Effector memory CD4-positive, alpha-beta T cell (primary cell): ENCODE data around the gene ZBTB48.
"Not testable (repeated sequence)": the region's sequence is repeated elsewhere in the genome, so short reads cannot be mapped to it uniquely, and the experiment has no call there.

Experiments used
- DNase-seq, 3 donors: peaks; one replicate each; pipeline ENCODE4 v3.0.0-alpha.2; 2020
- H3K27ac ChIP-seq: 2 replicates; pipeline ENCODE4 v1.7.0; 2013; ENCODE audit warnings: mild to moderate bottlenecking, low read length, moderate library complexity; ENCODE audit not compliant: insufficient read depth, poor library complexity, severe bottlenecking
- H3K27me3 ChIP-seq: replicated peaks from 2 replicates; pipeline ENCODE4 v1.7.0; 2013; ENCODE audit warnings: mild to moderate bottlenecking, low read length; ENCODE audit not compliant: insufficient read depth, control insufficient read depth, poor library complexity, severe bottlenecking
- H3K36me3 ChIP-seq: 2 replicates; pipeline ENCODE4 v1.7.0; 2013; ENCODE audit warnings: mild to moderate bottlenecking, low read length, moderate library complexity; ENCODE audit not compliant: control insufficient read depth, insufficient read depth
- H3K4me1 ChIP-seq: 2 replicates; pipeline ENCODE4 v1.7.0; 2013; ENCODE audit warnings: low read length, mild to moderate bottlenecking; ENCODE audit not compliant: control insufficient read depth, insufficient read depth, poor library complexity, severe bottlenecking
- H3K4me3 ChIP-seq: 2 replicates; pipeline ENCODE4 v1.7.0; 2013; ENCODE audit warnings: low read length, low read depth, mild to moderate bottlenecking; ENCODE audit not compliant: insufficient read depth, poor library complexity, severe bottlenecking
- H3K9me3 ChIP-seq: 2 replicates; pipeline ENCODE4 v1.7.0; 2013; ENCODE audit warnings: mild to moderate bottlenecking, low read length, moderate library complexity; ENCODE audit not compliant: control insufficient read depth

Gene ZBTB48

DNA sequence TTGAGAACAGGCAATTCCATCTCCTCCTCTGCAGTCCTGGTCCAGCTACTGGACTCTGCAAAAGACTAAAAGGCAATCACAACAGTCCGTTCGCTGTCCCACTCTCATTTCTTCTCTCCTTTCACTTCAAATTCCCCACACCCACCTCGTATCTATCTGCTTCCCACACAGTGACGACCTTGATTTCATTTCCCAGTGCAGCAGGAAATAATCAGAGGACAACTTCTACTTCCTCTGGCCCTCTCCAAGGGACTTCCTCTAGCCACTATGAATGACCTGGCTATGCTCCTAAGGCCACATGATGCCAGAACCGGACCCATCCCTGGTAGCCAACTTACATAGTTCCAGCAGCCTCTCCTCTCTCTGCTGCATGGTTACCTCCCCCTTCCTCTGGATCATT, 33.5 kb upstream of the ZBTB48 start:
- peaks cover 35% of the 10 kb centered on the region for H3K36me3 ChIP-seq
- H3K9me3 ChIP-seq = no peaks in the 10 kb centered on the region
- peak overlapping the region; percentile 49 for H3K27ac ChIP-seq
- no peaks in the 10 kb centered on the region for H3K27me3 ChIP-seq
- H3K4me1 ChIP-seq = peaks cover 22% of the 10 kb centered on the region
- no peak for DNase-seq
- H3K4me3 ChIP-seq = no peak overlapping the region

DNA sequence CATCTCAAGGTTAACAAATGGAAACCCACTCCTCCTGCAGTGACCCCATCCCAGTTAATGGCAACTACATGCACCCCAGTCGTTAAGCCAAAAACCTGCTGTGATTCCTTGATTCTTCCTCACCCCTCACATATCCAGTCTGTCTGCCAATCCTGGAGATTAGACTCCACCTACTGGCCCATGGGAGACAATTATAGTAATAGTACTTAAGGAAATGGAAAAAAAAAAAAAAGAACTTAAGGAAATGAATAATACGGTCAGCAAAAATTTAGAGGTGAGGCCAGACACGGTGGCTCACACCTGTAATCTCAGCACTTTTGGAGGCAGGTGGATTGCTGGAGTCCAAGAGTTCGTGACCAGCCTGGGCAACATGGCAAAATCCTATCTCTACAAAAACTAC, 32.5 kb upstream of the ZBTB48 start:
- Histone ChIP-seq H3K27ac (peak overlapping the region; percentile 49), H3K4me3 (no peak overlapping the region), H3K36me3 (peaks cover 35% of the 10 kb centered on the region), H3K27me3 (no peaks in the 10 kb centered on the region), H3K9me3 (no peaks in the 10 kb centered on the region), H3K4me1 (peaks cover 22% of the 10 kb centered on the region)
- no peak for DNase-seq

- Histone ChIP-seq H3K36me3 (peaks cover 11% of the 10 kb centered on the region), H3K4me1 (peaks cover 13% of the 10 kb centered on the region), H3K4me3 (peak within 1 kb of the TSS; percentile 82), H3K27me3 (no peaks in the 10 kb centered on the region), H3K9me3 (no peaks in the 10 kb centered on the region), H3K27ac (peak within 1 kb of the TSS; percentile 89)
- DNase-seq = peak; percentile 86 to 91 (median 87)
Observed at GRCh38 chr1:6554031-6554906, 25.5 kb upstream of the ZBTB48 start, which contains the start of gene NOL9. NOL9 (minus strand) TSS chr1:6554513; CDS start chr1:6554502, 11 bp downstream.

DNA sequence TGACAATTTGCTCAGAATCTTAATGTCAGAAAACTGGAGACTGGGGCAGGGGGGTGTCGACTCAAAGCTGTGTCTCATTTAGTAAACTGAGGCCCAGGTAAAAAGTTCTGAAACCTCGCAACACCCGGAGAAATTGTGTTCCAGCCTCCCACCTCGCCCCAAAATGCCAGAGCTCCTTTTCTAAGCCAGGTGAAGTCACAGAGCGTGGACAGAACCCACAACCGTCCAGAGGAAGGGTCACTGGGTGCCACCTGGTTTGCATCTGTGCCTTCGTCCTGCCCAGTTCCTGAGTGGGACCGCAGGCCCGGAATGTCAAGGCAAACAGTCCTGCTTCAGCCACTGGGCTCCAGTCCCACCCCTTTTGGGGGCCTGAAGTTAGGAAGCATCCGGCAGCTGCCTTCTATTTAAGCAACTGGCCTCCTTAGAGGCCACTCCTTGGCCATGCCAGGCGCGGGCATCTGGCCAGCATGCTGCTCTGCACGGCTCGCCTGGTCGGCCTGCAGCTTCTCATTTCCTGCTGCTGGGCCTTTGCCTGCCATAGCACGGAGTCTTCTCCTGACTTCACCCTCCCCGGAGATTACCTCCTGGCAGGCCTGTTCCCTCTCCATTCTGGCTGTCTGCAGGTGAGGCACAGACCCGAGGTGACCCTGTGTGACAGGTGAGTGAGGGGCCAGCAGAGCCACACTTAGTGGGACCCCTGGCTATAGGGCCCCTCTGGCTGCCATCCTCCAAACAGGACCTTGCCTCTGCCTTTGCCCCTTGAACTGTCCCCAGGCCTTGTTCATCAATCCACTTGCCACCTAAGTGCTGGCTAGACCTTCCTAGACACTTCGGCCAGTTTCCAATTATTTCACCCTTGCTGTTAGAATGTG, 24.7 kb upstream of the ZBTB48 start, which contains the start of gene TAS1R1:
TSS of gene TAS1R1 (plus strand) at position 401 of the 872 bp plus-strand sequence. CDS start at position 468, 67 bp downstream.
- H3K36me3 ChIP-seq = peaks cover 3% of the 10 kb centered on the region
- H3K9me3 ChIP-seq = no peaks in the 10 kb centered on the region
- H3K27me3 ChIP-seq = no peaks in the 10 kb centered on the region
- H3K27ac ChIP-seq = peak within 1 kb of the TSS; percentile 89
- peak within 1 kb of the TSS; percentile 82 for H3K4me3 ChIP-seq
- DNase-seq = no peak
- peaks cover 13% of the 10 kb centered on the region for H3K4me1 ChIP-seq

DNA sequence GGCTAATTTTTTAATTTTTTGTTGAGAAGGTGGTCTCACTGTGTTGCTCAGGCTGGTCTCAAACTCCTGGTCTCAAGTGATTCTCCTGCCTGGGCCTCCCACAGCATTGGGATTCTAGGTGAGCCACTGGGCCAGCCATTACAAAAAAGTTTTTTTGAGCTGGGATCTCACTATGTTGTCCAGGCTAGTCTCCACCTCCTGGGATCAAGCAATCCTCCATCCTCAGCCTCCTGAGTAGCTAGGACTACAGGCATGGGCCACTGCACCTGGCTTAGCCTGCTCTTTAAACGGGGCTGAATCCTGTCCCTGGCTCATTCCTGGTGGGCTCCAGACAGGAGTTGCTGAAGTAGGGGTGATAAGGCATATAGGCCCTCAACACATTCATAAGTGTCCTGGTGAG, 22.2 kb upstream of the ZBTB48 start:
- Histone ChIP-seq H3K27ac (no peak overlapping the region), H3K4me1 (peaks cover 13% of the 10 kb centered on the region), H3K36me3 (no peaks in the 10 kb centered on the region), H3K4me3 (no peak overlapping the region), H3K27me3 (no peaks in the 10 kb centered on the region), H3K9me3 (no peaks in the 10 kb centered on the region)
- DNase-seq = no peak

- H3K27ac ChIP-seq, H3K4me1 ChIP-seq, DNase-seq, H3K4me3 ChIP-seq, H3K9me3 ChIP-seq, H3K27me3 ChIP-seq, H3K36me3 ChIP-seq: not testable (repeated sequence)
Observed at GRCh38 chr1:6559161-6559560, 20.6 kb upstream of the ZBTB48 start.

- Histone ChIP-seq H3K27me3 (no peaks in the 10 kb centered on the region), H3K4me3 (no peak overlapping the region), H3K4me1 (no peaks in the 10 kb centered on the region), H3K36me3 (no peaks in the 10 kb centered on the region), H3K27ac (no peak overlapping the region), H3K9me3 (no peaks in the 10 kb centered on the region)
- no peak for DNase-seq
Observed at GRCh38 chr1:6560267-6560666, 19.5 kb upstream of the ZBTB48 start.

- Histone ChIP-seq H3K4me3 (no peak overlapping the region), H3K4me1 (no peaks in the 10 kb centered on the region)
Observed at GRCh38 chr1:6569033-6569432, 10.8 kb upstream of the ZBTB48 start.

GRCh38 chr1:6570100-6570499, 9.7 kb upstream of the ZBTB48 start:
- H3K36me3 ChIP-seq = no peaks in the 10 kb centered on the region
- H3K4me3 ChIP-seq = no peak overlapping the region
- no peaks in the 10 kb centered on the region for H3K4me1 ChIP-seq
- no peak for DNase-seq
- no peaks in the 10 kb centered on the region for H3K9me3 ChIP-seq
- no peaks in the 10 kb centered on the region for H3K27me3 ChIP-seq
- no peak overlapping the region for H3K27ac ChIP-seq

More at GRCh38 chr1:6569033-6569432, 10.8 kb upstream of the ZBTB48 start:
- Histone ChIP-seq H3K27ac (no peak overlapping the region), H3K36me3 (no peaks in the 10 kb centered on the region), H3K9me3 (no peaks in the 10 kb centered on the region), H3K27me3 (no peaks in the 10 kb centered on the region)
- no peak for DNase-seq
